ENCODE data around the gene HMGA1. TPM values are rescaled to one million over a fixed set of nuclear protein-coding genes. Genes with fewer than 3 reads are reported as not detected.

HMGA1 gene
- total RNA-seq, 1 donor from 2014 or later, result 520 TPM

DNA sequence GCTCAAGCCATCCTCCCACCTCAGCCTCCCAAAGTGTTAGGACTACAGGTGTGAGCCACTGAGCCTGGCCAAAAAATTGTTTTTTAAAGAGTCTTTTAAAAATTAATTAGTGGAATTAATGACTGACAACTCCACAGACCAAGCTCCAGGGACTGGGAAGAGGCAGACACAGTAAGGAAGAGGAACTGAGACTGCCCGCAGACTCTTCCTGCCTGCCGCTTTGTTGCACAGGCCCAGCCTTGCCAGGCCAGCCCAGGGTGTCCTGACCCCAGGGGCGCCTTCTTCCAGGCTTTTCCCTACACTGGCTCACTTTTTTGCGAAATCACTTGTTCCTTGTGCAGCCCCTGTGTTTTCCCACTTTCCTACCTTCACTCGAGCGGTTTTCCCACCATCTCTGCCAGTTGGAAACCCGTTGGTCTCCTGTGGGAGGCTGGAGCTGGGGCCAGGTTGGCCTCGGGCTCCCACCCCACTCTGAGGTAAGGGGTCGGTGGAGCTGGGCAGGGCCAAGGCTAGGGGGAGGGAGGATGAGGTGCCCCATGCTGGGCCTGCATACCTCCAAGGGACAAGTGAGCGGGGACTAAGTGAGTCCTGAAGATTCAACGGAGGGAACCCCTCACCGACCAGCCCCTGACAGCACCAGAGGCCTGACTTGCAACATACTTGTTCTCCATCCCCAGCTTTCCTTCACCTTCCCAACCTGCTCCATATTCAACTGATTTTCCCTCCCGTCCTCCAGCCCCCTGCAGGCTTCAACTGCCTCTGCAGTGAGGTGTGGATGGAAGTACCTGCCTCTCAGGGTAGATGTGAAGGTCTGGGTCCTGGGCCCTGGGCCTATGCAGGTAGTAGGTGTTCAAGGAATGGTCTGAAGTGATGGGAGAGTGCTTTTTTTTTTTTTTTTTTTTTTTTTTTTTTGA lies 35.6 kb downstream of the HMGA1 start:
- intact Hi-C loops (cut with micrococcal nuclease), result no loop called here
- DNase-seq, result no peak
- H3K27ac Mint-ChIP-seq, result peak overlapping the region; percentile 48
- no peaks in the 10 kb centered on the region for H3K27me3 Mint-ChIP-seq
- H3K4me3 Mint-ChIP-seq, result no peak overlapping the region
- H3K9me3 Mint-ChIP-seq, result no peaks in the 10 kb centered on the region
- peaks cover 4% of the 10 kb centered on the region for H3K4me1 Mint-ChIP-seq
- H3K36me3 Mint-ChIP-seq (ENCODE audit: low read depth), result no peaks in the 10 kb centered on the region

DNA sequence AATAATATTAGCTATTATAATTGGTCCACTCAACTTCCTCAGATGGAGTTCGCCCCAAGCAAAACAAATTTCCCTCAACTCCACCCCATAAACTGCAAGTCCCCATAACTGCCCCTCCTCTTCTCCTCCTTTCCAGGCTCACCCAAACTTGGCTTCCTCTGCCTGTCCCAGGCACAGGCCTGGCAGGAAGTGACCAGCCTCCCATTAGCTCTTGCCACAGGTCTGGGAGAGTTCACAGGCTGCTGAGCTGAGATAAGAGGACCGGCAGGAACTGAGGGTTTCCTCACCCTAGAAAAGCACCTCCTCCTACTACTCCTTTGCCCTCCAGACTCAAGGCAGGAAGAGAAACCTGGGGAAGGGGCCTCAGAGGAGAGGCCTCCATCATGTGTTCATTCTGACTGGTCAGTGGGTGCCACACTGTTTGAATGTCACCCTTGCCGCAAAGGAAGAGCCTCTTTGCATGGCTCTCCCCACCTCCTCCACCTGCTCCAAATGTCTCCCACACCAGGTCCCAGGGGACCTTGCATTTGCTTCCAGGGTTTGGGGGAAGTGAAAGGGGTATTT lies 36.7 kb downstream of the HMGA1 start:
- Mint-ChIP-seq H3K4me3 (no peak overlapping the region), H3K9me3 (no peaks in the 10 kb centered on the region), H3K27ac (no peak overlapping the region), H3K4me1 (peaks cover 4% of the 10 kb centered on the region), H3K36me3 (ENCODE audit: low read depth) (no peaks in the 10 kb centered on the region), H3K27me3 (no peaks in the 10 kb centered on the region)
- intact Hi-C loops (cut with micrococcal nuclease), result no loop called here
- no peak for DNase-seq

DNA sequence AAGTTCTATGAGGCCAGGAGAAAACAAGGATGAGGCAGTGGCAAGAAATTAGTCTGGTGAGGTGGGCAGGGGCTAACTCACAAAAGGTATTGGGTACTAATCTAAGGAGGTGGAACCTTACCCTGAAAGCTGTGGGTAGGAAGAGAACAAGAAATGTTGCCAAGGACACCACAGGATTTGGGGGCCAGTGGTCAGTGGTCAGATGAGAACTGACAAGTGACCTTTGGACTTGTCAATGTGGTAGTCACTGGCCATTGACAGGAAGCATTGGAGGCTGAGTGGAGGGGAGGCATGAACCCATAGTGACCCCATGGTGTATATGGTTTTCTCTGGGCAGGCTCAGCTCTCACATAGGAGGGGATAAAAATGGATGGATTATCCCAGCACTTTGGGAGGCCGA lies 37.5 kb downstream of the HMGA1 start:
- no peaks in the 10 kb centered on the region for H3K36me3 Mint-ChIP-seq (ENCODE audit: low read depth)
- peaks cover 5% of the 10 kb centered on the region for H3K4me1 Mint-ChIP-seq
- intact Hi-C loops (cut with micrococcal nuclease), result no loop called here
- no peaks in the 10 kb centered on the region for H3K9me3 Mint-ChIP-seq
- H3K4me3 Mint-ChIP-seq, result no peak overlapping the region
- no peak for DNase-seq
- H3K27me3 Mint-ChIP-seq, result no peaks in the 10 kb centered on the region
- H3K27ac Mint-ChIP-seq, result no peak overlapping the region

DNA sequence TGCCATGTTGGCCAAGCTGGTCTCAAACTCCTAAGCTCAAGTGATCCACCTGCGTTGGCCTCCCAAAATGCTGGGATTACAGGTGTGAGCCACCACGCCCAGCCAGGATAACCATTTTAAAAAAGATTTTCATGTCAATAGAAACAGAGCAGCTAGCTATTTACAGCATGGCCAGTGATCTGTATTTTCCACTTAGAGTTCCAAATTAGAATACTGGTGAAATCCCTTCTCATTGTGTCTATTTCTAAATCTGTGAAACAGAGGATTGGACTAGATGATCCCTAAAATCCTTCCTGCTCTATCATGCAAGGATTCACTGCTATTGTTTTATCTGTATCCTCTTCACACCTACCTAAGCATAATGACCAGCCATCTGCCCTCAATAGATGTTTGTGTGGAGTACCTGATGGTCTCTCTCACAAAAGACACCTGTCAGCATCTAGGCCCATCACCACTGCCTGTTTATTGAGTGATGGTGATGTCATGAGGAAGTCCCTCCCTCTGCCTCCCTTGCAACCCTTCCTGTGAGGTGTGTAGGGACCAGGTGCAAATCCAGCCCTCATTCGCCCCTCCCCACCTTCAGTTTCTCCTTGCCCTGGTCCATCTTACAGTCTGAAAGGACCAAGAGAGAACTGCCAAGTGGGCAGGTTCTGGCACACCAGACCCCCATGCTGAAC lies 38.6 kb downstream of the HMGA1 start:
- intact Hi-C loops (cut with micrococcal nuclease), result no loop called here
- H3K27ac Mint-ChIP-seq, result no peak overlapping the region
- H3K4me3 Mint-ChIP-seq, result no peak overlapping the region
- H3K36me3 Mint-ChIP-seq (ENCODE audit: low read depth), result peaks cover 3% of the 10 kb centered on the region
- no peaks in the 10 kb centered on the region for H3K27me3 Mint-ChIP-seq
- H3K4me1 Mint-ChIP-seq, result peaks cover 7% of the 10 kb centered on the region
- DNase-seq, result no peak
- no peaks in the 10 kb centered on the region for H3K9me3 Mint-ChIP-seq

DNA sequence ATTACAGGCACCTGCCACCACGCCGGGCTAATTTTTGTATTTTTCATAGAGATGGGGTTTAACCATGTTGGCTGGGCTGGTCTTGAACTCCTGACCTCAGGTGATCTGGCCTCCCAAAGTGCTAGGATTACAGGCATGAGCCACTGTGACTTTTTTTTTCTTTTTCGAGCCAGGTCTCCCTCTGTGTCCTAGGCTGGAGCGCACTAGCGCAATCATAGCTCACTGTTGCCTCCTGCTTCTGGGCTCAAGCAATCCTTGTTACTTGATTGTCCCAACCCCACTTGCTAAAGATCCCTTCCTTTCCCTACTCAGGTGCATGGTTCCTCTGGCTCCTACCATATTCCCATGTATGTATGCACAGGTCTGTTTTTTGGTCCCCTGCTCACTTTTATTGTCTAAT lies 39.5 kb downstream of the HMGA1 start:
- no peak for DNase-seq
- intact Hi-C loops (cut with micrococcal nuclease), result no loop called here
- Mint-ChIP-seq H3K27ac (no peak overlapping the region), H3K27me3 (no peaks in the 10 kb centered on the region), H3K4me3 (no peak overlapping the region), H3K9me3 (no peaks in the 10 kb centered on the region), H3K36me3 (ENCODE audit: low read depth) (peaks cover 6% of the 10 kb centered on the region), H3K4me1 (peaks cover 7% of the 10 kb centered on the region)

DNA sequence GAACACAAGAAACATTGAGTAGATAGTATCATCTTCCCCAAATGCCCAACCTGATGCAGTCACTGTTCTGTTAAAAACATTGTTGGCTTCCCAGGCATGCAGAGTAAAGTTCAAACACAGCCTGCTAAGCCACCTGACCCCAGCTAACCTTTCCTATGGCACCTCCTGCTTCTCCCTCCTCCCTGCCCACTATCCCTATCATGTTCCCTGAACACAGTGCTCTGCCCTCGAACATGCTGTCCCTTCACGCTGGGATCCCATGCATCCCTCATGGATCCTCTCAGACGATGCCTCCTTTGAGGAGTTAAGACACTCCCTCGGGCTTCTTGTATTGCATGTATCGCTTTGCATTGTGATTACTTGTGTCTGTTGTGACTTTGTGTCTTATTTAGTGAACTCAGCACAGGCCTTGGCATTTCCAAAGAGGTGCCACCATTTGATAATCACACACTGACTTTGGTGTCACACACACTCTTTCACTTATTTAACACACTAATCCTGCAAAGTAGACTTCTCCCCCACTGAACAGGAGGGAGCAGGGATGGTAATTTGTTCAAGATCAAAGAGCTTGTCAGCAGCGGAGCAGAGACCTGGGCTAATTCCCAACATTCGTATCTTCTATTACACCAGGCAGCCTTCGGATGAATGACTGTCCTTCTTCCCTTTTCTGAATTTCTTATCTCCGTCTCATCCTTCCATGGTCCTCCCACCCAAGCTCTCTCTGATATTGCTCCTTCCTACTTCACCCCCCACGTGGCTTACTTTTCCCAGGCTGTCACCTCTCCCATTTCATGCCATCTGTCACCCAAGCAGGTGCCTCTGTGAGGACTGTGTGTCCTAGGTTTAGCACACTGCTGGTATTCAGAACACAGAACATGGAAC lies 40.4 kb downstream of the HMGA1 start:
- Mint-ChIP-seq H3K9me3 (no peaks in the 10 kb centered on the region), H3K36me3 (ENCODE audit: low read depth) (peaks cover 8% of the 10 kb centered on the region), H3K4me1 (peaks cover 7% of the 10 kb centered on the region), H3K4me3 (no peak overlapping the region), H3K27me3 (no peaks in the 10 kb centered on the region), H3K27ac (no peak overlapping the region)
- DNase-seq, result no peak
- intact Hi-C loops (cut with micrococcal nuclease), result no loop called here

DNA sequence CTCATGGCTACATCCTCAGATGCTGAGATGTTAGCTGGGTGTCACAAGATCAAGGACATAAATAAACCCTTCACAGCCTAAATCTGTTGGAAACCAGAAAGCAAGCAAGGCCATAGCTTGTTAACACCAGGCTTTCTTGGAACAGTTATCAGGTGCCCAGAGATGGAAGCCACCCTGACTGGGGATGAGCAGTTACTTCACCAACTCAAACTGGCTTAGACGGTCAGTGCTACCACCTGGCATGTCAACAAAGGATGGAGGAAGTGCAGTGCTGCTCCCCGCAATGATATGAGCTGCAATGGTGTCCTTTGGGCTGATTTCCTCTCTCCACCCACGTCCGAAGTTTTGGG lies 41.1 kb downstream of the HMGA1 start:
- Mint-ChIP-seq H3K4me3 (no peak overlapping the region), H3K27me3 (no peaks in the 10 kb centered on the region), H3K4me1 (peaks cover 7% of the 10 kb centered on the region), H3K9me3 (no peaks in the 10 kb centered on the region), H3K36me3 (ENCODE audit: low read depth) (peaks cover 8% of the 10 kb centered on the region), H3K27ac (no peak overlapping the region)
- intact Hi-C loops (cut with micrococcal nuclease), result no loop called here
- no peak for DNase-seq

DNA sequence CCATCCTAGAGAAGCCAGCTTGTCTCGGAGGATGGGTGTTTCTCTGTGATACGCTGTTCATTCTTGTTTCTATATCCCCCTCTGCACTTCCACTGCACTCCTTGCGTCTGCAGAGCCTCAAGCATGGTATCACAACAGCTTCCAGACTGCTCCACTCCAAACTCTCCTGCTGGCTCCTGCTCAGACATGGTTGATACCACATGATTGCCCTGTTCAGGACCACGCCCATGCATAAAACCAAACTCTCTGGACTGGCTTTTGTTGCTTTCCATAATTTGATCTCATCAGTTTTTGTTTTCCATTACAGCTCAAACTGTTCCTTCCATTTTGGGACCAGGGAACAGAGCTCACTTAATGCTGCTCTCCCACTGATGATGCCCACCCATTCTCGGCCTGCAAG lies 42.2 kb downstream of the HMGA1 start:
- H3K4me1 Mint-ChIP-seq, result peaks cover 7% of the 10 kb centered on the region
- intact Hi-C loops (cut with micrococcal nuclease), result no loop called here
- no peaks in the 10 kb centered on the region for H3K27me3 Mint-ChIP-seq
- H3K9me3 Mint-ChIP-seq, result no peaks in the 10 kb centered on the region
- peaks cover 11% of the 10 kb centered on the region for H3K36me3 Mint-ChIP-seq (ENCODE audit: low read depth)
- no peak overlapping the region for H3K27ac Mint-ChIP-seq
- no peak for DNase-seq
- H3K4me3 Mint-ChIP-seq, result no peak overlapping the region

DNA sequence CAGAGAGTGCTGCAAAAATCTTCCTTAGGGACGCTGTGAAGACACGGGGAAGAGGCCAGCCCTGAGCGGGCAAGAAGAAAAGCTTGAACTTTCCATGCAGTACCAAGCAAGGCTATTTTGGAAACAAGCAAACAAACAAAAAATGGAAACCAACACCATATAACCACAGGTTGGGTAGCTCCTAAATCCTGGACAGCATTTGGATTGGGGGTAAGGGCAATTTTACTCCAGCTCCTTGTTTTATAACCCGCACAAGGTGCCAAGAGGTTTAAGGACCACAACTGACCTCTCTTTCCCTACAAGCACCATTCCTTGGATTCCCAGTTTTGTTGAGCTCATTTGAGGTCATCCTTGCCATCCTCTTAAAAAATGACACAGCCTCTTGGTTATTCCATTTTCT lies 43.5 kb downstream of the HMGA1 start:
- intact Hi-C loops (cut with micrococcal nuclease), result no loop called here
- H3K4me3 Mint-ChIP-seq, result no peak overlapping the region
- no peaks in the 10 kb centered on the region for H3K27me3 Mint-ChIP-seq
- peaks cover 15% of the 10 kb centered on the region for H3K4me1 Mint-ChIP-seq
- no peak for DNase-seq
- peaks cover 20% of the 10 kb centered on the region for H3K36me3 Mint-ChIP-seq (ENCODE audit: low read depth)
- no peak overlapping the region for H3K27ac Mint-ChIP-seq
- no peaks in the 10 kb centered on the region for H3K9me3 Mint-ChIP-seq

DNA sequence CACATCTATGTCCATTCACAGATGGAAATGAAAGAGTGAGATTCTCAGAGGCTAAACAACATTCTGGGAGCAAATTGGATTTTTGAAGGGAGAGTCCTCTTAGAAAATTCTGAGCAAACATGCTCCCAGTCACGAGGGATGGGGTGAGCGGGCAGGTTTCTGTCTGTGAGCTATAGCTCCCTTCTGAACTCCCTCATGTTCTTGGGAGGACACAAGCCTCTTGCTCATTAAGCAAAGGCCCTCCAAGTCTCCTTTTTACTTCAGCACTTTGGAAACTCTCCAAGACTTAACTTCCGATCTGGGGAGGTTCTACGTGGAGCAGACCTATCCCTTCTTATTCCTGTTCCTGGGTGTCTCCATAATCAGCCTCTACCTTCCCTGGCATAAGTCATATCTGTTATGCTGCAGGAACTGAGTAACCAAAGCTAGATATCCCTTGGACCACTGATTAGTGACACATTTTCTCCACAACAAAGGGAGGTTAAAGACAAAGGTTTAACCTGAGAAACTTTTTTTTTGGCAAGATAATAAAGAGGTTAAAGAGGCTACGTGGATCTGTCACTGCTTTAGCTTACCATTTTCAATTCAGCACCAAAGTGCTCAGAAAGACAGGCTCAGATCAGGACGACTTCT lies 45.1 kb downstream of the HMGA1 start:
- peaks cover 13% of the 10 kb centered on the region for H3K4me1 Mint-ChIP-seq
- no peak overlapping the region for H3K27ac Mint-ChIP-seq
- intact Hi-C loops (cut with micrococcal nuclease), result no loop called here

DNA sequence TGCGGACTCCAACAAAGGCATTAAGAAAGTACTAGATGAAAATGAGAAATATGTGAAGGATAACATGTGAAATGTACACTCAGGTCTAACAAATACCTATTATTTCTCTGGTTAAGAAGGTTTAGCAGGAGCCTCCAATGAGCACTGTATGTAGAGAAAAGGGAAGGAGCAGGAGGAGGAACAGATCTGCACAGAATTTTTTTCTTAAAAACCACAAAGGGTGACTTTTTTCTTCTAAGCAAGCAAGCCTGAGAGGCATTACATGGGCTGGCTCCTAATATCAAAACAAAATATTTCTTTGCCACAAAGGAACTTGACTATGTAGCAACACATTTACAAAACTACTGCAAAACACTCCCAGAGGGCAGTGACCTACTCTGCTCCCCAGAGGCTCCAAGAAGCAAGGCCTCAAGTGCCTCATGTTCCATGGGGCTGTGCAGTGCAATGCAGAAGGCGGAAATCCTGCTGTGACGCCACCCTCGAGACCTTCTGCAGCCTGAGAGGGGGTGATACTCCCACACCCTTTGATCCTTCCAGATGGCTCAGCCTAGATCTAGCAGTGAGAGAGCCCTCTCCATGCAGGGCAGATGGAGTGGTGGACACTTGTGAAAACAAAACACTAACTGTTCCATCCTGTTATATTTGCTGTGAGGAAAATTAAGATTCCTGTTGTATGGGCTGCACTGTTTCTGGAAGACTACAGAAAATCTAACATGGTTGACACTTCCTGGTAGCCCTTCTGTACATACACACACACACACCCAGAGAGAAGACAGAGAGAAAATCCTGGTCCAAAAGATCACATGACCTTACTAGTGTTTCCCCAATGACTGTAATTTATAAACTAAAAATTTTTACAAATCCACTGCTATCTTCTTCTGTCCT lies 48.1 kb downstream of the HMGA1 start:
- peak overlapping the region; percentile 62 for H3K27ac Mint-ChIP-seq
- H3K4me3 Mint-ChIP-seq, result no peak overlapping the region

More for the DNA sequence above, 45.1 kb downstream of the HMGA1 start:
- Mint-ChIP-seq H3K4me3 (no peak overlapping the region), H3K9me3 (no peaks in the 10 kb centered on the region), H3K27me3 (no peaks in the 10 kb centered on the region), H3K36me3 (ENCODE audit: low read depth) (peaks cover 25% of the 10 kb centered on the region)
- no peak for DNase-seq

DNA sequence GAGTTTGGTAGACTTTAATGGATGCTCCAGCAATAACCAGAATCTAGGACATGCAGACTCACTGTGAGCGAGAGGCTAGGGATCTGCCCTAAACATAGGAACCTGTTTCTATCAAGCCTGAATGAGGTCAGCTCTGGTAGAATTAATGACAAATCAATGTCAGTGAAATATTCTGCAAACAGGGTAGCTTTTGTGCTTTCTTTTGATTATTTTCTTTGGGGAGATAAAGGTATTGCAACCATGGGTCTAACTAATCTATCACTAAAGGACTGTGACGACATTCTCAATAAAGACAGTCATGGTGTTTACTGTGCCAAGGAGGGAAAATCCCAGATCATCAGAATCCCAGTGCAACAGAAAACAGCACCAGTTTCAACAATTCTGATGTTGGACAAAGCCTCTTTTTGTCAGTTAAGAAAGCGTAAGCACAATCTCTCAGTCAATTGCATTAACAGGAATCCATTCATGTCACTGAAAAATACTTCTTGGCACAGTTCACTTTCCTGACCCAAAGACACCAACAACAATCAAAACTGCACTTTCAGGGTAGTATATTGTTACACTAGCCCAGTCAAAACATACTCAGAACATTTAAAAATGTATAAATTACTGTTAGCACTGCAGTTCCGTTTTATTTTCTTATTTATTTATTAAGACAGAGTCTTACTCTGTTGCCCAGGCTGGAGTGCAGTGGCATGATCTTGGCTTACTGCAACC lies 48.9 kb downstream of the HMGA1 start:
- no peaks in the 10 kb centered on the region for H3K9me3 Mint-ChIP-seq
- no peaks in the 10 kb centered on the region for H3K27me3 Mint-ChIP-seq
- peaks cover 35% of the 10 kb centered on the region for H3K36me3 Mint-ChIP-seq (ENCODE audit: low read depth)
- peaks cover 21% of the 10 kb centered on the region for H3K4me1 Mint-ChIP-seq
- H3K4me3 Mint-ChIP-seq, result no peak overlapping the region
- intact Hi-C loops (cut with micrococcal nuclease), result no loop called here
- DNase-seq, result no peak
- H3K27ac Mint-ChIP-seq, result no peak overlapping the region

More for the DNA sequence above, 48.1 kb downstream of the HMGA1 start:
- peaks cover 21% of the 10 kb centered on the region for H3K4me1 Mint-ChIP-seq
- DNase-seq, result no peak
- H3K36me3 Mint-ChIP-seq (ENCODE audit: low read depth), result peaks cover 35% of the 10 kb centered on the region
- no peaks in the 10 kb centered on the region for H3K27me3 Mint-ChIP-seq
- no peaks in the 10 kb centered on the region for H3K9me3 Mint-ChIP-seq
- intact Hi-C loops (cut with micrococcal nuclease), result no loop called here

All from activated CD4-positive, alpha-beta T cell treated with anti-CD3 and anti-CD28 coated beads, Interleukin-2, amount 10 ng/mL, durations not matched to agents 24 days and 14 days (primary cell).